Neural cell (in vitro differentiated cells): ENCODE measurements around the gene NBL1. TPM values are rescaled to one million over a fixed set of nuclear protein-coding genes. Genes with fewer than 3 reads are reported as not detected.

Experiments
- H2AFZ ChIP-seq: fragments of 200-600, 300-800 bp; sonication (generic), shearing (Covaris generic); 2 replicates; pipeline ENCODE4 v1.6.0; 2014; ENCODE audit warnings: low read depth, mild to moderate bottlenecking, antibody characterized with exemption, low read length, moderate library complexity
- H3F3A ChIP-seq: fragments of 200-600 bp; shearing (Covaris generic); 2 replicates; pipeline ENCODE4 v1.6.1; 2016; ENCODE audit warnings: mild to moderate bottlenecking, moderate library complexity, mixed read lengths, antibody characterized with exemption, low read length; ENCODE audit not compliant: insufficient read depth, poor library complexity, severe bottlenecking
- H3K27ac ChIP-seq: fragments of 200-600, 300-800 bp; sonication (generic), shearing (Covaris generic); 2 replicates; pipeline ENCODE4 v1.5.1; 2014; ENCODE audit warnings: mild to moderate bottlenecking, low read length, moderate library complexity
- H3K27me3 ChIP-seq: fragments of 300-800, 200-600 bp; sonication (generic), shearing (Covaris generic); 2 replicates; pipeline ENCODE4 v1.6.0; 2014; ENCODE audit warnings: mild to moderate bottlenecking, low read depth, low read length, moderate library complexity; ENCODE audit not compliant: insufficient read depth
- H3K36me3 ChIP-seq: fragments of 300-800, 200-600 bp; sonication (generic), shearing (Covaris generic); 2 replicates; pipeline ENCODE4 v1.5.1; 2014; ENCODE audit warnings: mild to moderate bottlenecking, antibody characterized with exemption, low read length, moderate library complexity; ENCODE audit not compliant: insufficient read depth
- H3K4me2 ChIP-seq: fragments of 300-800, 200-600 bp; sonication (generic), shearing (Covaris generic); 2 replicates; pipeline ENCODE4 v1.6.0; 2014; ENCODE audit warnings: mild to moderate bottlenecking, low read length
- H3K4me3 ChIP-seq: fragments of 300-800, 200-600 bp; sonication (generic), shearing (Covaris generic); 2 replicates; pipeline ENCODE4 v1.5.1; 2014; ENCODE audit warnings: mild to moderate bottlenecking, low read length, moderate library complexity
- H3K79me2 ChIP-seq: fragments of 200-600 bp; shearing (Covaris generic); replicated peaks from 2 replicates; pipeline ENCODE4 v1.6.0; 2014; ENCODE audit warnings: mild to moderate bottlenecking, low read length, moderate library complexity; ENCODE audit not compliant: insufficient read depth
- H3K9ac ChIP-seq: fragments of 300-800, 200-600 bp; sonication (generic), shearing (Covaris generic); 2 replicates; pipeline ENCODE4 v1.6.1; 2016; ENCODE audit warnings: mild to moderate bottlenecking, low read length, mixed read lengths
- H3K9me2 ChIP-seq: fragments of 200-600 bp; shearing (Covaris generic); 2 replicates; pipeline ENCODE4 v1.6.1; 2016; ENCODE audit warnings: mild to moderate bottlenecking, low read length, mixed read lengths; ENCODE audit not compliant: insufficient read depth
- H3K9me3 ChIP-seq: fragments of 200-600, 300-800 bp; sonication (generic), shearing (Covaris generic); 2 replicates; pipeline ENCODE4 v1.6.1; 2016; ENCODE audit warnings: mild to moderate bottlenecking, mixed run types, low read length, moderate library complexity, mixed read lengths
- H4K20me1 ChIP-seq: fragments of 200-600 bp; shearing (Covaris generic); 2 replicates; pipeline ENCODE4 v1.6.1; 2016; ENCODE audit warnings: mild to moderate bottlenecking, mixed run types; ENCODE audit not compliant: insufficient read depth
- CTCF ChIP-seq: fragments of 450-650 bp; IDR thresholded peaks from 2 replicates; pipeline ENCODE4 v1.5.1; 2014; ENCODE audit warnings: antibody characterized with exemption, mild to moderate bottlenecking, moderate library complexity; ENCODE audit not compliant: poor library complexity, severe bottlenecking
- EP300 ChIP-seq: fragments of 450-650 bp; conservative IDR thresholded peaks from 2 replicates; pipeline ENCODE4 v1.6.1; 2014; ENCODE audit warnings: antibody characterized with exemption, mild to moderate bottlenecking, moderate library complexity; ENCODE audit not compliant: poor library complexity, severe bottlenecking
- EZH2 ChIP-seq: fragments of 200-600, 300-800 bp; shearing (Covaris generic), sonication (generic); IDR thresholded peaks from 2 replicates; pipeline ENCODE4 v1.6.1; 2014; ENCODE audit warnings: antibody characterized with exemption, low read length, borderline replicate concordance, mild to moderate bottlenecking; ENCODE audit not compliant: insufficient read depth, poor library complexity, severe bottlenecking
- MXI1 ChIP-seq: fragments of 450-650 bp; conservative IDR thresholded peaks from 2 replicates; pipeline ENCODE4 v1.6.1; 2014; ENCODE audit warnings: antibody characterized with exemption, mild to moderate bottlenecking; ENCODE audit not compliant: poor library complexity, severe bottlenecking
- POLR2AphosphoS5 ChIP-seq: IDR thresholded peaks from 2 replicates; pipeline ENCODE4 v1.6.1; 2012
- RAD21 ChIP-seq: fragments of 450-650 bp; conservative IDR thresholded peaks from 2 replicates; pipeline ENCODE4 v1.6.1; 2014; ENCODE audit warnings: antibody characterized with exemption, mild to moderate bottlenecking, moderate library complexity
- REST ChIP-seq: IDR thresholded peaks from 2 replicates; pipeline ENCODE4 v1.6.1; 2012; ENCODE audit warnings: borderline replicate concordance
- SMC3 ChIP-seq: fragments of 450-650 bp; conservative IDR thresholded peaks from 2 replicates; pipeline ENCODE4 v1.6.1; 2014; ENCODE audit warnings: antibody characterized with exemption, mild to moderate bottlenecking, moderate library complexity; ENCODE audit not compliant: poor library complexity
- TAF1 ChIP-seq: IDR thresholded peaks from 2 replicates; pipeline ENCODE4 v1.6.1; 2012; ENCODE audit warnings: low read depth
- polyA plus RNA-seq: library from polyadenylated mRNA; depleted of rRNA; stranded (reverse); fragments of >200 nt; gene quantifications from 2 replicates; pipeline ENCODE4 v1.2.3, GENCODE V29; 2014

Gene NBL1
- polyA plus RNA-seq, 1 donor from 2014 or later: 9.9 TPM

GRCh38 chr1:19619697-19620384 lies 24.3 kb upstream of the NBL1 start:
- TF ChIP-seq EP300: no peak
- no peak for TF ChIP-seq TAF1
- no peak for TF ChIP-seq CTCF
- no peak for TF ChIP-seq POLR2AphosphoS5
- no peak for TF ChIP-seq EZH2
- no peak for TF ChIP-seq MXI1
- TF ChIP-seq RAD21: no peak
- TF ChIP-seq SMC3: no peak
- TF ChIP-seq REST: no peak
- Histone ChIP-seq H4K20me1 (no peaks in the 10 kb centered on the region), H2AFZ (no peak overlapping the region), H3K27me3 (no peaks in the 10 kb centered on the region), H3K79me2 (peaks cover 5% of the 10 kb centered on the region), H3K9me3 (no peaks in the 10 kb centered on the region), H3F3A (no peaks in the 10 kb centered on the region), H3K9ac (no peak overlapping the region), H3K36me3 (no peaks in the 10 kb centered on the region), H3K9me2 (no peaks in the 10 kb centered on the region), H3K4me2 (no peak overlapping the region), H3K27ac (no peak overlapping the region), H3K4me3 (no peak overlapping the region)

- Histone ChIP-seq H3K4me3 (no peak overlapping the region), H2AFZ (no peak overlapping the region), H3K9me3 (no peaks in the 10 kb centered on the region), H3K79me2 (peaks cover 5% of the 10 kb centered on the region), H3K9me2 (no peaks in the 10 kb centered on the region), H3K27me3 (no peaks in the 10 kb centered on the region), H3K36me3 (no peaks in the 10 kb centered on the region), H3K9ac (no peak overlapping the region), H4K20me1 (no peaks in the 10 kb centered on the region), H3F3A (no peaks in the 10 kb centered on the region), H3K4me2 (no peak overlapping the region), H3K27ac (no peak overlapping the region)
- TF ChIP-seq POLR2AphosphoS5: no peak
- no peak for TF ChIP-seq MXI1
These were observed 23.3 kb upstream of the NBL1 start for GRCh38 chr1:19620786-19621185.
